HG03558 (cell line): ENCODE data around the gene ATP1A3.

Experiments
- ATAC-seq: cut with Tn5 transposase; IDR thresholded peaks from one replicate; pipeline ENCODE4 v1.9.1; 2021; ENCODE audit warnings: moderate number of reproducible peaks; ENCODE audit not compliant: unreplicated experiment; ENCODE audit errors: extremely low read depth

The ATP1A3 gene

DNA sequence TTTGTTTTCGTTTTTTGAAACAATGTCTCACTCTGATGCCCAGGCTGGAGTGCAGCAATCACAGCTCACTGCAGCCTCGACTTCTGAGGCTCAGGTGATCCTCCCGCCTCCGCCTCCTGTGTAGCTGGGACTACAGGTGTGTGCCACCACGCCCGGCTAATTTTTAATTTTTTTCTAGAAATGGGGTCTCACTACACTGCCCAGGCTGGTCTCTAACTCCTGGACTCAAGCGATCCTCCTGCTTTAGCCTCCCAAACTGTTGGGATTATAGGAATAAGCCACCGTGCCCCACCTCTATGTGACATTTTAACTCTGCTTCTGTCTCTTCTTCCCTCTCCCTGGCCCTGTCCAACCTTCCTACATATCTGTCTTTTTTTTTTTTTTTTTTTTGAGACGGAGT is 5.1 kb downstream of the ATP1A3 start:
- ATAC-seq, result no peak

DNA sequence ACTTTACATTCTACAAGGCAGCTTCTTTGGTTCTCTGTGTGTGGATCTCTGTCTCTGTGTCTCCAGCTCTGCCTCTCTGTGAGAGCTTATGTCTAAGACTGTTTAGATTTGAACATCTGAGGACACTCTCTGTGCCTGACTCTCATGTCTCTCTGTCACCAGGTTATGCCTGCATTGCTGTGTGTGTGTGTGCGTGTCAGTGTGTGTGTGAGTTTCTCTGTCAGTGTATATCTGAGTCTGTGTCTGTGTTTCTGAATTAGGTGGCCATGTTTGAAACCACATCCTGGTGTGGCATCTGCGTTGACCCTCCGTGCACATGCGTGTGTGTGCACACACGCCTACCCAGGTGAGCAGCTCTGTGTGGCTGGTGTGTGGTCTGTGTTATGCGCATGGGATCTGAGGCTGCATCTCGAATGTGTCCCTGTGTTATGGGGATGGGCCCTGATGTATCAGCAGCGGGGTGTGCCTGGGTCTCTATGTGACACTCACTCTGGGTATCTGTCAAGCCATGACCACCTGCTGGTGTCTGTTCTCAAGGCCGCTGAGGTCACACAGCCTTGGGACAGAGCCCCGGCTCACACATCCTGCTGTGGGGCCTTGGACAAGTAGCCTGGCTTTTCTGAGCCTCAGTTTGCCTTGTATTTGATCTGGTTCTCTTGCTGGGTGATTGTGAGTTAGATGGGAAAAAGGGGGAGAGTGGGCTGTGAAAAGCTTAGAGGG is 6.7 kb downstream of the ATP1A3 start:
- no peak for ATAC-seq

GRCh38 chr19:41984961-41985360 is 9.1 kb downstream of the ATP1A3 start:
- no peak for ATAC-seq

- ATAC-seq, result no peak
Observed at GRCh38 chr19:41981724-41982123, 12.3 kb downstream of the ATP1A3 start.

- no peak for ATAC-seq
Observed at GRCh38 chr19:41978470-41978869, 15.6 kb downstream of the ATP1A3 start.

DNA sequence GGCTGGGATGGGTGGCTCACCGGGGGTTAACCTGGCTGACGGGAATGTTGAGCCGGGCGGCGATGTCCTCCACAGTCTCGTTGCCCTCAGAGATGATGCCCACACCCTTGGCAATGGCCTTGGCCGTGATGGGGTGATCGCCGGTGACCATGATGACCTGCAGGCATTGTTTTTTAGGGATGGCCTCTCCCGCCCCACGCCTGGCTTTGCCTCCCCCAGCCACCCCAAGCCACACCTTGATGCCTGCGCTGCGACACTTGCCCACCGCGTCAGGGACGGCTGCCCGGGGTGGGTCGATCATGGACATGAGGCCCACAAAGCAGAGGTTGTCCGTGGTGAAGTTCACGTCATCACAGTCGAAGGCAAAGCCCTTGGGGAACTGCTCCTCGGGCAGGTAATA is 16.1 kb downstream of the ATP1A3 start:
- no peak for ATAC-seq

- ATAC-seq, result no peak
Observed at GRCh38 chr19:41974652-41975051, 19.4 kb downstream of the ATP1A3 start.

- ATAC-seq, result no peak
Observed at GRCh38 chr19:41971363-41971762, 22.7 kb downstream of the ATP1A3 start.

DNA sequence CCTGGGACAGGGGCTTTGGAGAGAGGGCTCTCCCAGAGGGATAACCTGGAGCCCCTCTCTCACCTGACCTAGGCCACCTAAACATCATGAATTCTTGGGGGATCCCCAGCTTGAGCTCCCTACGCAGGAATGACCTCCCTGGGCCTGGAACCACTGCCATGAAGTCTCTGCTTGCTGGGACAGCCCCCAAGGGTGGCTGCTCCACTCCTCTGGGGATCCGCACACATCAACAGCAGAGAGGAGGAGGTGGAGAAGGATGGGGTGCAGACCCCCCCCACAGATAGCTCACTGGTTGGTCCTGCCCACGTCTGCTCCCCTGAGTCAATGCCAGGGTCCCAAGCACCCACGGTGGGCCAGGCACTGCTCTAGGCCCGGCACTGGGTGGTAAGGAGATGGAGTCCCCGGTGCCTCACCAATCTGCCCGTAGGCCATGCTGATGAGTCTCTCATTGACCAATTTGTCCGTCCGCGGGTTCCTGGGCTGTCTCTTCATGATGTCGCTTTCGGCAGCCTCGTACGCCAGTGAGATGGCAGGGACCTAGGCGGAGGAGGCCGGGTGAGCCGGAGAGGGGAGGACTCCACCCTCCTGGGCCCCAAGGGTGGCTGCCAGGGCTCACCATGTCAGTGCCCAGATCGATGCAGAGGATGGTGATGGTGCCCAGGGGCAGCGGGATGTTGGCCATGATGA is 24.1 kb downstream of the ATP1A3 start:
- ATAC-seq, result no peak

GRCh38 chr19:41968751-41969595 is 25.1 kb downstream of the ATP1A3 start:
- no peak for ATAC-seq

DNA sequence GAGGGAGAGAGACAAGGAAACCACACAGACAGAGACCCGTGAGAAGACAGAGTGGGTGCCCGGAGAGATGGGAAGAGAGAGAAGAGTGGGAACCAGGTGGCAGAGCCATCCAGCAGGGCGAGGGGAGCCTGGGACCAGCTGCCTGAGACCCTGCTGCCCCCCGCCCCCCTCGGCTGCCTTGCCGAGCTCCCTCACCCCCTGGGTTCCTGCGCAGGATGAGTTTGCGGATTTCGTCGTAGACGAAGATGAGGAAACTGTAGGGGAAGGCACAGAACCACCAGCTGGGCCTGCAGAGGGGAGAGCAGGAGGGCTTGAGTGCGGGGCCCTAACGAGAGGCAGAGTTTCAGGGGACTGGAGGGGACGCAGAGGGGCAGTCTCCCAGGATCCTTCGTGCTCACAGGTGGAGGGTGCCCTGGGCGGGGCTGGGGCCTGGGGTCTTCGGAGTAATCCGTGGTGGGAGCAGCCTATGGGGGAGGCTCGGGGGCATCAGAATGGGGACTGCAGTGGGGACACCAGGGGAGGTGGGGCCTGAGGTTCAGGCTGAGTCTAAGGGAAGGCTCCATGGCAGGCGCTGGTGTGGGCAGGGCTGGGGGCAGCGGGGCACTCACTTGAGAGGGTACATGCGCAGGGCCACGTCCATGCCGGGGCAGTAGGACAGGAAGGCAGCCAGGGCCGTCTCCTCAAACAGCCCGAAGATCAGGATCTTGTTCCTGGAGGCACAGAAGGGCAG is 26.8 kb downstream of the ATP1A3 start:
- no peak for ATAC-seq

- ATAC-seq, result no peak
Observed at GRCh38 chr19:41965106-41965505, 28.9 kb downstream of the ATP1A3 start.

DNA sequence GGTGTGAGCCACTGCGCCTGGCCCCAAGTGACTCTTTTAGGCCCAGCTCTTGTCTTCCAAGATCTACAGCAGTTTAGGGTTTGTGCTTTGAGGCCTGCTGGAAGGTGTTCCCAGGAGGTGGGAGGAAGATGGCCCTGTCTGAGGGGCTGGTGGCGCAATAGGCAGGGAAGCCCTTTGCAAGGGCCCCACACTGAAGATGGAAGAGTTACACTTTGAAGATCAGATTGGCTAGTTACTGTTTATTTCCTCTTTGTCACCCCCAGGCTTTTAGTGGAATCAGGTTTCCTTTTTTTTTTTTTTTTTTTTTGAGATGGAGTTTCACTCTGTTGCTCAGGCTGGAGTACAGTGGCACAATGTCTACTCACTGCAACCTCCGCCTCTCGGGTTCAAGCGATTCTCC is 33.1 kb downstream of the ATP1A3 start:
- no peak for ATAC-seq

- peak; percentile 57 for ATAC-seq
Observed at GRCh38 chr19:41959056-41960053, 34.7 kb downstream of the ATP1A3 start, which contains the start of gene RABAC1. TSS of gene RABAC1 (minus strand) at chr19:41959321. CDS start at chr19:41959292, 29 bp downstream.

DNA sequence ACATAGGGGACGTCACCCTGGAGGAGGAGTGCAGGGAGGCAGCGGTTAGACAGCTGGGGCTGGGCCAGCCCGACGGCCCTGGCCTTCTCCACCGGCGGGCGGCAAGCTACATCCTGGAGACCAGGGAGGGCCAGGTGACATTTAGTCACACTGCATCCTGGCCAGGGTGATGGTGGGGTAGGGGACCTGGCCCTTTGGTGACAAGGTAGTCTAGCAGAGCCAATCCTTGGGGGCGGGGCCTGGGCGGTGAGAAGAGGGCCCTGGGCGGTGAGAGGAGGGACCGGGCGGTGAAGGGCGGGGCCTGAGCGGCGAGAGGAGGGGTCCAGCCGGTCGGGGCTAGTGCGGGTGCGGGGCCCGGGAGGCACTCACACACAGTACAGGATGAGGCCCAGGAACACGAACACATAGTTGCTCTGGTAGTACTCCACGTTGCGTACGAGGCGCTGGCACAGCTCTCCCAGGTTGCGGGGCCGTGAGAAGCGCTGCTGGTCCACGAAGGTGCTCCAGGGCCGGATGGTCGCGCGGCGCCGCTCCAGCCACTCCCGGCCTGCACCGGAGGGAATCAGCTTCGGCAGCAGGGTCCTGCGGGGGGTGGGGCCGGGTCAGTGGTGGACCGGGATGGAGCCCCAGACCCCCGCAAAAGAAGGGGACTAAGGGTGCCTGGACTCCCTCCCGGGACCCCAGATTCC is 35.5 kb downstream of the ATP1A3 start:
- no peak for ATAC-seq

DNA sequence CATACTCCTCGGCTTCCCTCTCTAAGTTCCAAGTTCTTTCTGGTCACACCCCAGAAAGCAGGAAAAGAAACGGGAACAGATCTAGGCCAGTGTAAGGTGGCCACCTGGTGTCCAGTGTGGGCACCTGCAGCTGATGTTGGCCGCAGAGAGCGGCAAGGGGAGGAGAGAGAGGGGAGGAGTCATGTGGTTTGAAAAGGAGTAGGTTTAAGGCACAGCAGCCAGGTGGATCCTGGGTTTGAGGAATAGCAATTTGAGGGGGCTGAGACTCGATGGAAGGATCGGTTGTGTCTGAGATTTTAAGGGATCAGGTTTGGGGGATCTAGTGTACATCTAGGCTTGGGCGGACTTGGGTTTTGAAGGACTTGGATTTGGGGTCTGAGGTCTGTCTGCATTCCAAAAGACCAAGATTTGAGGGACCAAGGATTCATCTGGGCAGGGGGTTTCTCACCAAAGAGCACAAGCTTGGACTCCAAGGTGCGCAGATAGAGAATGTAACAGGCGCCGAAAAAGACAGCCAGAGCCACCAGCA is 36.1 kb downstream of the ATP1A3 start:
- no peak for ATAC-seq

- ATAC-seq, result no peak
Observed at GRCh38 chr19:41957161-41957837, 36.7 kb downstream of the ATP1A3 start.

DNA sequence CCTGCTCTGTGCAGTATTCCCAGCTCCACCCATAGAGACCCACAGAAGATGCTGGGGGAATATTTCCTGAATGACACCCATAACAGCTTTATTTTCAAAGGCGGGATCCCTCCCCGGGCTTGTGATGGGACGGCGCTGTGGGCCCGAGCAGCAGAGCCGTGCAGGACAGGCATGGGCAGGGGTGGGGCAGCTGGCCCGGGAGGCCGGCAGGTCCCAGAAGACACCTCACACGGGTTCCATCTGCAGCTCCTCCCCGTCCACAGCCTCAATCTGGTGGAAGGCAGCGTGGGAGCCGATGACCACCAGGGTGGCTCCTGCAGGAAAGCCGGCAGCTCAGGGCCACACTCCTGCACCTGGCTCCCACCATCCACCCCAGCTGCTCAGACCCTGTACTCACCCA is 37.4 kb downstream of the ATP1A3 start:
- ATAC-seq, result no peak
